A673 (cell line): ENCODE results near the gene FSD1. TPM values are rescaled to one million over a fixed set of nuclear protein-coding genes. Genes with fewer than 3 reads are reported as not detected.

Source experiments
- BruUV-seq: library from RNA; stranded (reverse); fragments of 400-500 nt; replicated peaks from 2 replicates; lab custom pipeline; 2021; lab: Mats Ljungman, UMichigan
- CTCF ChIA-PET: fragments of 300-600 bp; sonication (Branson Sonifier 250); formaldehyde crosslinking; loops from one replicate; lab custom pipeline; 2022; ENCODE audit warnings: antibody characterized with exemption; lab: Charles Lee
- POLR2A ChIA-PET: fragments of 300-600 bp; sonication (Branson Sonifier 250); formaldehyde crosslinking; loops from one replicate; lab custom pipeline; 2022; ENCODE audit warnings: antibody characterized with exemption; ENCODE audit not compliant: low non-redundant PET; lab: Charles Lee
- DNase-seq: peaks from one replicate; pipeline ENCODE4 v3.0.0-alpha.2; 2015; ENCODE audit warnings: low spot score
- H3K27ac ChIP-seq: fragments of 200-600 bp; sonication (generic); 2 replicates; pipeline ENCODE4 v1.5.1; 2016; ENCODE audit warnings: mixed run types, low read depth, mild to moderate bottlenecking, mixed read lengths, antibody characterized with exemption, low read length; ENCODE audit not compliant: poor library complexity, severe bottlenecking
- H3K27me3 ChIP-seq: fragments of 200-600 bp; sonication (generic); replicated peaks from 2 replicates; pipeline ENCODE4 v1.6.1; 2017; ENCODE audit warnings: mixed run types, low read depth, mild to moderate bottlenecking, mixed read lengths, antibody characterized with exemption, low read length; ENCODE audit not compliant: insufficient read depth, poor library complexity
- H3K36me3 ChIP-seq: fragments of 200-600 bp; sonication (generic); 2 replicates; pipeline ENCODE4 v1.6.1; 2016; ENCODE audit warnings: mixed run types, mild to moderate bottlenecking, mixed read lengths, antibody characterized with exemption, low read length; ENCODE audit not compliant: insufficient read depth, poor library complexity, severe bottlenecking
- H3K4me1 ChIP-seq: fragments of 200-600 bp; sonication (generic); 2 replicates; pipeline ENCODE4 v1.6.1; 2017; ENCODE audit warnings: mixed run types, mild to moderate bottlenecking, mixed read lengths, antibody characterized with exemption, low read length; ENCODE audit not compliant: insufficient read depth, poor library complexity, severe bottlenecking
- H3K4me3 ChIP-seq: fragments of 200-600 bp; sonication (generic); 2 replicates; pipeline ENCODE4 v1.5.1; 2016; ENCODE audit warnings: low read depth, mixed run types, mild to moderate bottlenecking, mixed read lengths, low read length; ENCODE audit not compliant: poor library complexity, severe bottlenecking
- H3K9me3 ChIP-seq: fragments of 200-600 bp; sonication (generic); 2 replicates; pipeline ENCODE4 v1.6.1; 2016; ENCODE audit warnings: mixed run types, low read depth, mild to moderate bottlenecking, mixed read lengths, antibody characterized with exemption, low read length; ENCODE audit not compliant: poor library complexity, severe bottlenecking
- CTCF ChIP-seq: fragments of 300-800, 200-600 bp; sonication (generic); conservative IDR thresholded peaks from 2 replicates; pipeline ENCODE4 v1.5.1; 2017; ENCODE audit warnings: low read depth, mild to moderate bottlenecking, antibody characterized with exemption, low read length, moderate library complexity, mixed read lengths
- EZH2 ChIP-seq: fragments of 200-600 bp; sonication (generic); IDR thresholded peaks from 2 replicates; pipeline ENCODE4 v1.6.1; 2017; ENCODE audit warnings: borderline replicate concordance, low read depth, mild to moderate bottlenecking, mixed read lengths, antibody characterized with exemption, low read length; ENCODE audit not compliant: poor library complexity, severe bottlenecking
- intact Hi-C: fragments of 100-400 bp; cut with micrococcal nuclease; formaldehyde crosslinking; loops from one replicate; pipeline ENCODE4 v1.10.0; 2022; ENCODE audit not compliant: unreplicated experiment
- total RNA-seq: library from RNA; stranded (reverse); gene quantifications from 2 replicates; pipeline ENCODE4 v1.2.3, GENCODE V29; 2021

Gene FSD1
- total RNA-seq, 1 experiment from 2014 or later, result 10.4 TPM

GRCh38 chr19:4277191-4277696 is 27.2 kb upstream of the FSD1 start:
- intact Hi-C loops, result no loop called here
- peaks cover 40% of the 10 kb centered on the region for H3K27me3 ChIP-seq
- TF ChIP-seq CTCF, result no peak
- no peak for TF ChIP-seq EZH2
- CTCF ChIA-PET, result interaction anchor here (0.5 to 1.3 kb wide), 2 partner anchors 9 to 369 kb away, joined by 4 to 6 read pairs; no protein-coding TSS in a partner anchor
- no peaks in the 10 kb centered on the region for H3K36me3 ChIP-seq
- H3K27ac ChIP-seq, result no peak overlapping the region
- POLR2A ChIA-PET, result no interaction called here
- H3K9me3 ChIP-seq, result no peaks in the 10 kb centered on the region
- peak; percentile 40 for DNase-seq
- H3K4me3 ChIP-seq, result no peak overlapping the region
- H3K4me1 ChIP-seq, result peaks cover 5% of the 10 kb centered on the region
- BruUV-seq, result no TSS peak

- peaks cover 44% of the 10 kb centered on the region for H3K27me3 ChIP-seq
Measured at GRCh38 chr19:4278010-4278409, 26.4 kb upstream of the FSD1 start.

GRCh38 chr19:4278419-4279266 is 25.8 kb upstream of the FSD1 start, which contains the start of gene SHD:
SHD (plus strand) TSS chr19:4279266; CDS start chr19:4280064, 798 bp downstream.
- Histone ChIP-seq H3K4me3 (peak within 1 kb of the TSS; percentile 42), H3K27me3 (peaks cover 48% of the 10 kb centered on the region), H3K27ac (no peak within 1 kb of the TSS), H3K9me3 (no peaks in the 10 kb centered on the region), H3K4me1 (peaks cover 5% of the 10 kb centered on the region), H3K36me3 (no peaks in the 10 kb centered on the region)
- no TSS peak for BruUV-seq
- POLR2A ChIA-PET, result interaction anchor here (0.6 kb wide), 1 partner anchor 257 kb away, joined by 5 read pairs; the partner anchor contains the start of gene PLIN5
- no peak for TF ChIP-seq CTCF
- TF ChIP-seq EZH2, result no peak
- CTCF ChIA-PET, result interaction anchor here (1.3 kb wide), 1 partner anchor 11 kb away, joined by 6 read pairs; no protein-coding TSS in a partner anchor
- no peak for DNase-seq
- intact Hi-C loops, result no loop called here

More at GRCh38 chr19:4278010-4278409, 26.4 kb upstream of the FSD1 start:
- ChIA-PET CTCF (interaction anchor here (1.3 kb wide), 1 partner anchor 10 kb away, joined by 6 read pairs; no protein-coding TSS in a partner anchor), POLR2A (no interaction called here)
- TF ChIP-seq EZH2, result no peak
- no peak for TF ChIP-seq CTCF
- Histone ChIP-seq H3K36me3 (no peaks in the 10 kb centered on the region), H3K27ac (no peak overlapping the region), H3K9me3 (no peaks in the 10 kb centered on the region), H3K4me3 (no peak overlapping the region), H3K4me1 (peaks cover 5% of the 10 kb centered on the region)
- no TSS peak for BruUV-seq
- intact Hi-C loops, result no loop called here
- no peak for DNase-seq
